GM12865 (cell line): Measurements from ENCODE around the gene TBPL2.

Source experiments
- DNase-seq: peaks from one replicate; pipeline ENCODE4 v3.0.0; 2010; ENCODE audit warnings: low read depth
- H3K4me3 ChIP-seq: 2 replicates; pipeline ENCODE4 v1.5.1; 2011; ENCODE audit warnings: mild to moderate bottlenecking, low read depth, low read length, control low read depth
- TF ChIP-seq, protein P1 (sequence below): IDR thresholded peaks from 2 replicates; pipeline ENCODE4 v1.5.1; 2011; ENCODE audit warnings: low read length, control low read depth, low read depth, inconsistent platforms; ENCODE audit not compliant: insufficient read depth; ENCODE audit errors: missing control alignments

TBPL2 gene

DNA sequence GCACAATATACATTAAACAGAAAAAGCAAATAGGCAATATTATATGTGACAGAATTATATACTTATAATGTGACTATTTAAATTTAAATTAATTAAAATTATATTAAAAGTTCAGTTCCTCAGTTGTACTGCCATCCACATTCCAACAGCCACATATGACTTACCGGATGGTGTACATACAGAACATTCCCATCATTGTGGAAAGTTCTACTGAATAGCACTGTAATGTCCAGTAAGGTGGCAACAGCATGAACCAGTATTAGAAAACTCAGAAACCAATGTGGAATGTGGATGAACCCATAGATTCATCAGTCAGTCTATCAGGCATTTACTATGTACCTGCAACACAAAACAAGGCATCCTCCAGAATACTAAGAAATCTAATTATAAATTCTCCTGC is 41.2 kb downstream of the TBPL2 start:
- H3K4me3 ChIP-seq, result no peak overlapping the region
- TF ChIP-seq, protein P1, sequence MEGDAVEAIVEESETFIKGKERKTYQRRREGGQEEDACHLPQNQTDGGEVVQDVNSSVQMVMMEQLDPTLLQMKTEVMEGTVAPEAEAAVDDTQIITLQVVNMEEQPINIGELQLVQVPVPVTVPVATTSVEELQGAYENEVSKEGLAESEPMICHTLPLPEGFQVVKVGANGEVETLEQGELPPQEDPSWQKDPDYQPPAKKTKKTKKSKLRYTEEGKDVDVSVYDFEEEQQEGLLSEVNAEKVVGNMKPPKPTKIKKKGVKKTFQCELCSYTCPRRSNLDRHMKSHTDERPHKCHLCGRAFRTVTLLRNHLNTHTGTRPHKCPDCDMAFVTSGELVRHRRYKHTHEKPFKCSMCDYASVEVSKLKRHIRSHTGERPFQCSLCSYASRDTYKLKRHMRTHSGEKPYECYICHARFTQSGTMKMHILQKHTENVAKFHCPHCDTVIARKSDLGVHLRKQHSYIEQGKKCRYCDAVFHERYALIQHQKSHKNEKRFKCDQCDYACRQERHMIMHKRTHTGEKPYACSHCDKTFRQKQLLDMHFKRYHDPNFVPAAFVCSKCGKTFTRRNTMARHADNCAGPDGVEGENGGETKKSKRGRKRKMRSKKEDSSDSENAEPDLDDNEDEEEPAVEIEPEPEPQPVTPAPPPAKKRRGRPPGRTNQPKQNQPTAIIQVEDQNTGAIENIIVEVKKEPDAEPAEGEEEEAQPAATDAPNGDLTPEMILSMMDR, result no peak
- DNase-seq, result no peak

DNA sequence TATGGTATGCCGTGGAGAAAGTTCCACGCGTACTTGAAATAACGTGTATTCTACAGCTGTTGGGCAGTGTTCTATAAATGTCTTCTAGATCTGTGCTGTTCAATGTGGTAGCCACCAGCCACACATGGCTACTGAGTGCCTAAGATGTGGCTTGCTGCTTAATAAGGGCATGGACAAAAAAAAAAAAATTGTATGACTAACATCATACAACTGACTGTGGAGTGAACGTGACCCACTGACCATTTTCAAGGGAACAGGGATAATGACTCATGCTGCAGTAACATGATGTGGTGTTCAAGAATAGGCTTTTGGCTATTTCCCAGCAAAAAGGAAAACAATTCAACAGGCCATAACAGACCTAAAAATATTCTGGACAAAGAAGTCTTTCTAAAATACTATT is 41.7 kb downstream of the TBPL2 start:
- TF ChIP-seq, protein P1, result no peak
- no peak for DNase-seq
- H3K4me3 ChIP-seq, result no peak overlapping the region

DNA sequence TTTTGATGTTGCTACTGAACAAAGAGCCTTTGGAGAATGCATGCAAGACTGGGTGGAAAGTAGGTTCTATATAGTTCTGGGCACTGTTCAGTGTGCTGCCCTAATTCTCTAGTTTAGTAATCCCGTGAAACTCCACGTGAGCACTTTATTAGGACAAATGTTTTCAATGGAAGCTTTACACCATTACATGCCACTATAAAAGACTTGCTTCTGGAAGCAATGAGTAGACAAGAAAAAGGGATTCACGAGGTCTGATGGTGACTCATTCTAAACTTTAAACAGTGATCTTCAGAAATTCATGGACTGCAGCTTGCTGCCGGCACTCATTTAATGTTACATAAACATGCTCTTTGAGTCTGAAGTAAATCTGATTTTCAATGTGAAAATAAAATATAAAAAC is 51.1 kb downstream of the TBPL2 start:
- TF ChIP-seq, protein P1, result no peak

DNA sequence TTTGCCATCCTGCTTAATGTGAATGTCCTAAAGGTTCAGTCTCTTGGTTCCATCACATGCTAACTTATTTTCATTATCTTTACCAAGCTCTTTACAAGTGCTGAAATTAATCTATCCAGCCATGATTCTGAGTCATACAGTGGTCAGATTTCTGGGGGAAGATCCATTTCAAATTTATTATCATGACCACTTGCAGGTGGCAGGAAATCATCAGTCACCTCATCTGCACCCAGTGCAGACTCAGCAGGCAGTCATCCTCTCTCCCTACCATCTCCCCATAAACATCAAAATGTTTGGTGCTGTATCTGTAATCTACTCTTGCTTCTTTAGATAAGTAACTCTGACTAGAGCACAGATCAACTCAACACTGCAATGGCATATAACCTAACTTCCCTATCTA is 52.3 kb downstream of the TBPL2 start:
- no peak for DNase-seq
- no peak overlapping the region for H3K4me3 ChIP-seq
- TF ChIP-seq, protein P1, result no peak

More for the DNA sequence above, 51.1 kb downstream of the TBPL2 start:
- no peak for DNase-seq
- no peak overlapping the region for H3K4me3 ChIP-seq

DNA sequence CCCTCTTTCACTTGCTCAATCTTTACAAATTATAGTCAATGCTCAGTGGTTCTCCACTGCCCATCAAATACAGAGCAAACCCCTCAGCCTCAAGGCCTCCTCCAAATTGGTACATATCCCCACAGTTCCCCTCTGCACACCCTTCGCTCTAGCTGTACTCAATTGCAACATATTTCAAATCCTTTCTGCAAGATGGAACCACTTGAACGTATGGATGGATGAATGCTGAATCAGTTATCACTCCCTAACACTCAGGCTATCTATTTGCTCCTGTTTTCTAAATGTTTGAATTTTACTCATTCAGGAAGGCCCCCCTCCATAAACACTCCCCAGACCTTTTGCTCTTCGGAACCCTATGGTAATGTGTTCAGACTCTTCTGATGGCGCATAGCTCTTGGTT is 53.3 kb downstream of the TBPL2 start:
- TF ChIP-seq, protein P1, result no peak
- no peak for DNase-seq
- no peak overlapping the region for H3K4me3 ChIP-seq

DNA sequence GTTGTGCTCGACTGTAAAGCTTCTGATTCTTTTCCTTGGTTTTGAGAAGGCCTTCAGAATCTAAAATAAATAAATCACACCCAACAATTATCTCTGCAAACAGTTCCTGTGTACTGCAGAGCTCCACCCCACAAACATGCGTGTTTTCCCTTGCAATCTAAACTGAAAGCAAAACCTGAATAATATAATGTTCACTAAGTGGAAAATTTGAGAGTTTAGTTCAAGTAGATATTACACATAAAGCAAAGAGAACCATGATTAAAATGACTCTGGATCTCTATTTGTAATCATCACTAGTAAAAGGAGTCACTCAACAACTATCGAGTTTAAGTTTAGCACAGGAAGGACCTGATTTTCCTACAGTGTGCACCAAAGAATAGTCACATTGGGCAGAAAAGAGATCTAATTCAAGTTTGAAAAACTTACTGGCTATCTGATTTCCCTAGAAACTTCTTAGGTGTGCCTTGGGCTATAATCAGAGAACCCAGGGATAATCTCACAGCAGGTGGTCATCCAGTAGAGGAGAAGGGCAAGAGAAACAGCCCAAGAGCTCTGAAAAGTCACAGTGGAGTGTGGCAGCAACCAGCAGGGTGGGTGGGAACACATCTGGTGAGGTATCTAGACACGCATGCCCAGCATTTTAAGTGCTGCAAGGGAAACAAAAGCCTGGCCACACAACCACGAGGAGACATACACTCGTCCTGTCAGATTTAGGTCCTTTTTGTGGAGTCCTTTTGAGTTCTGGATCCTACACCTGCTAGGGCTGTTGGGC is 54.2 kb downstream of the TBPL2 start:
- TF ChIP-seq, protein P1, result no peak
- H3K4me3 ChIP-seq, result no peak overlapping the region
- DNase-seq, result no peak

DNA sequence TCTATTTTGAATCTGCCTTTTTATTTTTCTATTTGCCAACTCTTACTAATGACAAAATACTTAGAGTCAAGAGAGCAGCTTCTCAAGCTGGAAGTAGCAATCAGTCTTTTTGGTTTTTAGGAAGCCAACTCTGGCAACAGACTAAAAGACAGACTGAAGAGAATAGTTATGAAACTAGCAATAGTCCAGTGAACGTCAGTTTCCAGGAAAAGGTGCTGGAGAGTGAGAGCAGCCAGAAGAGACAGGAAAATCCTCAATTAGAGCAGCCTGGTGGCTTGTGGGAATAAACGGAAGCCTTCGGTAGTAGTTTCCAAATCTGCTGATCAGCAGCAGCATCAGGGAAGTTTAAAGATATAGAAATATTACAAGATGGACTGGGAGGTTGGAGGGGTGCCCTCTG is 55.9 kb downstream of the TBPL2 start:
- DNase-seq, result no peak
- TF ChIP-seq, protein P1, result no peak

More for the DNA sequence above, 55.9 kb downstream of the TBPL2 start:
- H3K4me3 ChIP-seq, result no peak overlapping the region
